Lung (tissue), 12 donors: ENCODE results near the gene LHFPL3. TPM values are rescaled to one million over a fixed set of nuclear protein-coding genes. Genes with fewer than 3 reads are reported as not detected.

Source experiments
- ATAC-seq: fragments of 200-7000 bp; cut with Tn5 transposase; one replicate; pipeline ENCODE4 v1.9.1; 2020; ENCODE audit warnings: moderate number of reproducible peaks; ENCODE audit not compliant: insufficient read depth, low FRiP score
- DNase-seq, 3 donors: peaks; one replicate each; pipeline ENCODE4 v3.0.0-alpha.2; 2013 to 2017
- H3K27ac ChIP-seq, 2 donors: one replicate each; pipeline ENCODE4 v1.5.1; 2013; ENCODE audit warnings: mild to moderate bottlenecking in 2 of 2, moderate library complexity in 2 of 2, control low read depth in 1 of 2, inconsistent platforms in 1 of 2, low read depth in 1 of 2, low read length in 1 of 2
- H3K27me3 ChIP-seq, 3 donors: one replicate each; pipeline ENCODE4 v1.5.1; 2013; ENCODE audit warnings: low read length in 2 of 3; ENCODE audit not compliant: control insufficient read depth in 3 of 3, insufficient read depth in 3 of 3
- H3K36me3 ChIP-seq, 4 donors: one replicate each; pipeline ENCODE4 v1.5.1; 2013; ENCODE audit warnings: low read length in 4 of 4, mild to moderate bottlenecking in 1 of 4, moderate library complexity in 1 of 4; ENCODE audit not compliant: control insufficient read depth in 4 of 4, insufficient read depth in 4 of 4
- H3K4me1 ChIP-seq, 5 donors: one replicate each; pipeline ENCODE4 v1.5.1; 2013; ENCODE audit warnings: low read length in 5 of 5, mild to moderate bottlenecking in 2 of 5, moderate library complexity in 1 of 5; ENCODE audit not compliant: control insufficient read depth in 5 of 5, insufficient read depth in 5 of 5
- H3K4me3 ChIP-seq: one replicate; pipeline ENCODE4 v1.5.1; 2013; ENCODE audit warnings: mild to moderate bottlenecking, control low read depth, moderate library complexity
- H3K9ac ChIP-seq, 2 donors: one replicate each; pipeline ENCODE4 v1.5.1; 2013; ENCODE audit warnings: low read length in 2 of 2, control low read depth in 1 of 2; ENCODE audit not compliant: insufficient read depth in 1 of 2
- H3K9me3 ChIP-seq, 4 donors: one replicate each; pipeline ENCODE4 v1.5.1; 2013; ENCODE audit warnings: low read length in 3 of 4, mild to moderate bottlenecking in 1 of 4, moderate library complexity in 1 of 4; ENCODE audit not compliant: control insufficient read depth in 4 of 4, insufficient read depth in 3 of 4
- WGBS, 2 donors: extraction: QIAGEN DNeasy Blood & Tissue Kit; methylation state at CpG; one replicate each; pipeline ENCODE4 v1.1.7; 2013; 5-methylcytosine and 5-hydroxymethylcytosine counted together
- polyA plus RNA-seq, 2 donors: library from polyadenylated mRNA; stranded (reverse); fragments of 200-250 nt; gene quantifications; one replicate each; pipeline ENCODE4 v1.2.1, GENCODE V29; 2013
- total RNA-seq, 2 donors: library from RNA; depleted of rRNA in 1 of 2; stranded (reverse); fragments of >200 nt in 1 of 2; gene quantifications; one replicate each; pipeline ENCODE4 v1.2.1, GENCODE V29; 2014 to 2021
- TF ChIP-seq, protein P1 (sequence below): IDR thresholded peaks from 2 replicates; pipeline ENCODE4 v1.5.1; 2012; ENCODE audit warnings: mild to moderate bottlenecking; ENCODE audit errors: control extremely low read depth, extremely low read depth
- donor health status: control.
- donor health status: control.
- donor health status: Bipolar disorder and iron deficiency.
- donor health status: healthy.
- donor health status: DM: yes; HTN: yes; CAD: no.

Gene LHFPL3
- total and polyA plus RNA-seq, 4 donors, result not detected

DNA sequence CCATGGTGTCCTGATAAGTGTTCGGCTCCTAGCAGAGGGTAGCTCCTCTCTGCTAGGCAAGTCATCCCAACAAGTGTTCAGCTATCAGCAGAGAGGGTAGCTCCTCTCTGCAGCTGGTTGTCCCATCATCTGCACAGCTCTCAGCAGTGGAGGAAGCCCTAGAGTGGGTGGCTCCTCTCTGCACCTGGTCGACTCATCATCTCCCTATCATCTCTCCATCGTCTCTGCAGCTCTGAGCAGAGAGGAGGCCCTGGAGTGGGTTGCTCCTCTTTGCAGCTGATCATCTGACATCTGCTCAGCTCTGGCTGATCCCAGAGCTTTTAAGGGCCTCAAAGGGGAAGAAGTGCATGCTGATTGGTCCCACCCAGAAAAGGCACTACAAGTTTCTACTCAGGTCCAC is 485.7 kb downstream of the LHFPL3 start:
- ATAC-seq (no peak), DNase-seq (no peak)
- H3K36me3 ChIP-seq, result no peaks in the 10 kb centered on the region
- H3K4me3 ChIP-seq, result no peak overlapping the region
- no peaks in the 10 kb centered on the region for H3K9me3 ChIP-seq
- WGBS, 2 donors, result 83 to 91% methylated on average over 3 of the region's 3 CpGs
- H3K9ac ChIP-seq, result no peak overlapping the region
- H3K4me1 ChIP-seq, result peaks cover 0 to 2% (median 0%) of the 10 kb centered on the region in 5 donors
- no peak overlapping the region for H3K27ac ChIP-seq
- TF ChIP-seq, protein P1, sequence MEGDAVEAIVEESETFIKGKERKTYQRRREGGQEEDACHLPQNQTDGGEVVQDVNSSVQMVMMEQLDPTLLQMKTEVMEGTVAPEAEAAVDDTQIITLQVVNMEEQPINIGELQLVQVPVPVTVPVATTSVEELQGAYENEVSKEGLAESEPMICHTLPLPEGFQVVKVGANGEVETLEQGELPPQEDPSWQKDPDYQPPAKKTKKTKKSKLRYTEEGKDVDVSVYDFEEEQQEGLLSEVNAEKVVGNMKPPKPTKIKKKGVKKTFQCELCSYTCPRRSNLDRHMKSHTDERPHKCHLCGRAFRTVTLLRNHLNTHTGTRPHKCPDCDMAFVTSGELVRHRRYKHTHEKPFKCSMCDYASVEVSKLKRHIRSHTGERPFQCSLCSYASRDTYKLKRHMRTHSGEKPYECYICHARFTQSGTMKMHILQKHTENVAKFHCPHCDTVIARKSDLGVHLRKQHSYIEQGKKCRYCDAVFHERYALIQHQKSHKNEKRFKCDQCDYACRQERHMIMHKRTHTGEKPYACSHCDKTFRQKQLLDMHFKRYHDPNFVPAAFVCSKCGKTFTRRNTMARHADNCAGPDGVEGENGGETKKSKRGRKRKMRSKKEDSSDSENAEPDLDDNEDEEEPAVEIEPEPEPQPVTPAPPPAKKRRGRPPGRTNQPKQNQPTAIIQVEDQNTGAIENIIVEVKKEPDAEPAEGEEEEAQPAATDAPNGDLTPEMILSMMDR, result no peak
- no peaks in the 10 kb centered on the region for H3K27me3 ChIP-seq

GRCh38 chr7:104814671-104815400 is 486.4 kb downstream of the LHFPL3 start:
- WGBS, 2 donors, result 82 to 86% methylated on average over 17 of the region's 17 CpGs
- Histone ChIP-seq H3K36me3 (no peaks in the 10 kb centered on the region), H3K9ac (no peak overlapping the region), H3K27me3 (no peaks in the 10 kb centered on the region), H3K4me1 (peaks cover 0 to 9% (median 0%) of the 10 kb centered on the region in 5 donors), H3K4me3 (no peak overlapping the region), H3K9me3 (no peaks in the 10 kb centered on the region), H3K27ac (no peak overlapping the region)
- TF ChIP-seq, protein P1, result no peak
- DNase-seq (no peak), ATAC-seq (no peak)

DNA sequence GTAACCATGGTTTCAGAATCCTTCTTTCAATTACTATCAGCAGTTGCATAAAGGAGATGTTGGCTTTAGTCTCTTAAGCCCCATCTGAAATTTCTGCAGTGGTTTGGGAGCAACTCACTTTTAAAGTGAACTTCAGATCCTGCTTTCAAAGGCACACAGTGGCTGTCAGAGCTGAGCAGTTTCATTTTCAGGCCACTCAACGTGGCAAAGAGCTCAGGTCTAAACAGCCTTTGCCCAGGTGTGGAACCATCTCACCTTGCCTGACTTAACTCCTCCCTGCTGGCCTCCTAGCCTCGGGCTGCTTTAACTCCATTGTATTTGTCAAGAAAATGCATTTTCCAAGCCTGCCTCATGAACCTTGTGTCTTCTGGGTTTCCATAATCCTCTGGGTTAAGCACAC is 488.1 kb downstream of the LHFPL3 start:
- DNase-seq (no peak), ATAC-seq (no peak)
- WGBS, 2 donors, result 33 to 49% methylated on average over 2 of the region's 2 CpGs
- Histone ChIP-seq H3K9me3 (no peaks in the 10 kb centered on the region), H3K9ac (no peak overlapping the region), H3K4me3 (no peak overlapping the region), H3K27ac (no peak overlapping the region), H3K4me1 (peaks cover 0 to 15% (median 0%) of the 10 kb centered on the region in 5 donors), H3K36me3 (no peaks in the 10 kb centered on the region), H3K27me3 (no peaks in the 10 kb centered on the region)
- TF ChIP-seq, protein P1, result no peak
